Measurements from ENCODE around the gene SH3GLB1.

Gene SH3GLB1

GRCh38 chr1:86731416-86731815, 27.0 kb downstream of the SH3GLB1 start:
- in situ Hi-C loops (cut with MboI; ENCODE audit: low sequenced_read_pairs): no loop called here

GRCh38 chr1:86733340-86733739, 29.0 kb downstream of the SH3GLB1 start:
- in situ Hi-C loops (cut with MboI; ENCODE audit: low sequenced_read_pairs): no loop called here

- in situ Hi-C loops (cut with MboI; ENCODE audit: low sequenced_read_pairs): no loop called here
Observed at GRCh38 chr1:86739648-86740509, 35.5 kb downstream of the SH3GLB1 start.

GRCh38 chr1:86741947-86742572, 37.7 kb downstream of the SH3GLB1 start:
- in situ Hi-C loops (cut with MboI; ENCODE audit: low sequenced_read_pairs): no loop called here

GRCh38 chr1:86747304-86747703, 42.9 kb downstream of the SH3GLB1 start:
- in situ Hi-C loops (cut with MboI; ENCODE audit: low sequenced_read_pairs): no loop called here

- in situ Hi-C loops (cut with MboI; ENCODE audit: low sequenced_read_pairs): no loop called here
Observed at GRCh38 chr1:86748622-86749373, 44.4 kb downstream of the SH3GLB1 start.

- in situ Hi-C loops (cut with MboI; ENCODE audit: low sequenced_read_pairs): no loop called here
Observed at GRCh38 chr1:86750076-86750475, 45.7 kb downstream of the SH3GLB1 start.

GRCh38 chr1:86750530-86750929, 46.2 kb downstream of the SH3GLB1 start:
- in situ Hi-C loops (cut with MboI; ENCODE audit: low sequenced_read_pairs): no loop called here

- in situ Hi-C loops (cut with MboI; ENCODE audit: low sequenced_read_pairs): no loop called here
Observed at GRCh38 chr1:86751923-86752322, 47.5 kb downstream of the SH3GLB1 start.

- in situ Hi-C loops (cut with MboI; ENCODE audit: low sequenced_read_pairs): no loop called here
Observed at GRCh38 chr1:86753700-86754099, 49.3 kb downstream of the SH3GLB1 start.

GRCh38 chr1:86754265-86754974, 50.0 kb downstream of the SH3GLB1 start:
- in situ Hi-C loops (cut with MboI; ENCODE audit: low sequenced_read_pairs): no loop called here

GRCh38 chr1:86756062-86756406, 51.7 kb downstream of the SH3GLB1 start:
- in situ Hi-C loops (cut with MboI; ENCODE audit: low sequenced_read_pairs): no loop called here

GRCh38 chr1:86757272-86757984, 53.1 kb downstream of the SH3GLB1 start:
- in situ Hi-C loops (cut with MboI; ENCODE audit: low sequenced_read_pairs): no loop called here

- in situ Hi-C loops (cut with MboI; ENCODE audit: low sequenced_read_pairs): no loop called here
Observed at GRCh38 chr1:86758570-86758969, 54.2 kb downstream of the SH3GLB1 start.

GRCh38 chr1:86760199-86760598, 55.8 kb downstream of the SH3GLB1 start:
- in situ Hi-C loops (cut with MboI; ENCODE audit: low sequenced_read_pairs): no loop called here

GRCh38 chr1:86762336-86762735, 58.0 kb downstream of the SH3GLB1 start:
- in situ Hi-C loops (cut with MboI; ENCODE audit: low sequenced_read_pairs): no loop called here

- in situ Hi-C loops (cut with MboI; ENCODE audit: low sequenced_read_pairs): no loop called here
Observed at GRCh38 chr1:86764523-86764922, 60.1 kb downstream of the SH3GLB1 start.

GRCh38 chr1:86765073-86765472, 60.7 kb downstream of the SH3GLB1 start:
- in situ Hi-C loops (cut with MboI; ENCODE audit: low sequenced_read_pairs): no loop called here

GRCh38 chr1:86765674-86766073, 61.3 kb downstream of the SH3GLB1 start:
- in situ Hi-C loops (cut with MboI; ENCODE audit: low sequenced_read_pairs): no loop called here

GRCh38 chr1:86768554-86768953, 64.2 kb downstream of the SH3GLB1 start:
- in situ Hi-C loops (cut with MboI; ENCODE audit: low sequenced_read_pairs): no loop called here

Measured in HL-60/S4 treated with phorbol 12-myristate 13-acetate at 8.2 ng/mL for 4 days and 3 days (cell line).